Prostate gland (tissue), 2 donors: ENCODE data around the gene BABAM2. TPM values are rescaled to one million over a fixed set of nuclear protein-coding genes. Genes with fewer than 3 reads are reported as not detected.

ENCODE experiments used
- DNase-seq: peaks from one replicate; pipeline ENCODE4 v3.0.0-alpha.2; 2019; ENCODE audit warnings: low spot score
- H3K27ac ChIP-seq, 2 donors: fragments of 200-600 bp; sonication (generic); 2 replicates each; pipeline ENCODE4 v1.5.1; 2017 to 2019
- H3K27me3 ChIP-seq: fragments of 200-600 bp; sonication (generic); replicated peaks from 2 replicates; pipeline ENCODE4 v1.5.1; 2019; ENCODE audit not compliant: insufficient read depth
- H3K36me3 ChIP-seq, 2 donors: fragments of 200-600 bp; sonication (generic); 1 replicate in 1 of 2; 2 replicates in 1 of 2; pipeline versions ENCODE4 v1.5.1 to v1.8.1; 2017 to 2019
- H3K4me1 ChIP-seq: fragments of 200-600 bp; sonication (generic); replicated peaks from 2 replicates; pipeline ENCODE4 v1.5.1; 2019
- H3K4me3 ChIP-seq, 2 donors: fragments of 200-600 bp; sonication (generic); 2 replicates each; pipeline ENCODE4 v1.5.1; 2017 to 2019
- H3K9me3 ChIP-seq: fragments of 200-600 bp; sonication (generic); 2 replicates; pipeline ENCODE4 v1.5.1; 2017
- POLR2A ChIP-seq: fragments of 450-650 bp; IDR thresholded peaks from one replicate; pipeline ENCODE4 v1.6.1; 2016; ENCODE audit warnings: antibody characterized with exemption, mild to moderate bottlenecking
- POLR2AphosphoS5 ChIP-seq: sonication (generic); formaldehyde crosslinking; IDR thresholded peaks from one replicate; pipeline ENCODE4 v1.6.1; 2017; ENCODE audit warnings: antibody characterized with exemption
- WGBS: methylation state at CpG from one replicate; pipeline ENCODE4 v1.1.5; 2018; 5-methylcytosine and 5-hydroxymethylcytosine counted together
- intact Hi-C: fragments of 100-400 bp; cut with DNase I; formaldehyde crosslinking; loops from one replicate; pipeline ENCODE4 v1.14.2; 2022
- total RNA-seq, 2 donors: library from RNA; depleted of rRNA; stranded (reverse); fragments of >200 nt; gene quantifications; one replicate each; pipeline ENCODE4 v1.1.0, GENCODE V29; 2016
- TF ChIP-seq, protein P1 (sequence below), 4 experiments: fragments of 200-600 bp in 2 of 4; fragments of 450-650 bp in 2 of 4; sonication (generic) in 2 of 4; IDR thresholded peaks; 1 replicate in 3 of 4; 2 replicates in 1 of 4; pipeline ENCODE4 v1.5.1; 2016 to 2019; ENCODE audit warnings: antibody characterized with exemption in 4 of 4, mild to moderate bottlenecking in 2 of 4, moderate library complexity in 2 of 4

BABAM2 gene
- total RNA-seq, 2 donors from 2014 or later, result 35.8 to 37.3 TPM

DNA sequence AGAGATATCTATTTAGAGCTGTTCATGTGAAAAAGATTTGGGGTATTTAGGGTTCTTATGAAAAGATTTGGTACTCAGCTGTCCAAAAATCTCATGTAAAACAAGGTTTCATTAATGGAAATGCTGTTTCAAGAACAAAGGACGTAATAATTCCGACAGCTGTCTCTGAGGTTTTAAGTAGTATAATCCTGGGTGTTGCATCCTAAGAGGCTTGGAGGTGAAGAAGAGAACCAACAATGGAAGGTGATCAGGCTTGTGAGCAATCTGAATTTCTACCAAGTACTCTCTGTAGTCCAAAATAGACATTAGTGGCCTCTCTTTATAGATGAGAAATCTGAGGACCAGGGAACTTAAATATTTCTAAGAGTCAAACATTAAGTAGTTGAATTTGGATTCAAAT is 205.1 kb downstream of the BABAM2 start:
- Histone ChIP-seq H3K4me3 (no peak overlapping the region), H3K9me3 (no peaks in the 10 kb centered on the region), H3K27me3 (no peaks in the 10 kb centered on the region), H3K27ac (no peak overlapping the region), H3K4me1 (no peaks in the 10 kb centered on the region), H3K36me3 (no peaks in the 10 kb centered on the region)
- no peak for DNase-seq
- intact Hi-C loops, result no loop called here
- 100% methylated on average over 2 of the region's 2 CpGs for WGBS
- no peak for TF ChIP-seq POLR2A

DNA sequence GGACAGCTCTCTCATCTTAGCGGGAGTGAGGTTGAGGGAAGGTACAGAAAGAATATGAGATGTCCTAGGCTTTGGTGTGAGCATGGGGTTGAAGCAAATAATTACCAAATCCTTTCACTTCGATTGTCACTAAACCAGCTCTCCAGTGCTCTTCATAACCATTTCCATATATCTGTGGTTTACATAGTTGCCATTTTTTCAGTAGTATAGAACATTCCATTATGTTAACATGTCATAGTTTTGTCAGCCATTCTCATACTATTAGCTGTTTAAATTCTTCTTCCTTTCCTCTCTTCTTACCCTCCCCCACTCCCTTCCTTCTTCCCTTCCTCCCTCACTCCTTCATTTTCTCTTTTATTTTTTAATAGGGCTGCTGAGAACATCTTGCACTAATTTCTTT is 205.9 kb downstream of the BABAM2 start:
- Histone ChIP-seq H3K27me3 (no peaks in the 10 kb centered on the region), H3K4me3 (no peak overlapping the region)
- 94% methylated on average over 2 of the region's 2 CpGs for WGBS

DNA sequence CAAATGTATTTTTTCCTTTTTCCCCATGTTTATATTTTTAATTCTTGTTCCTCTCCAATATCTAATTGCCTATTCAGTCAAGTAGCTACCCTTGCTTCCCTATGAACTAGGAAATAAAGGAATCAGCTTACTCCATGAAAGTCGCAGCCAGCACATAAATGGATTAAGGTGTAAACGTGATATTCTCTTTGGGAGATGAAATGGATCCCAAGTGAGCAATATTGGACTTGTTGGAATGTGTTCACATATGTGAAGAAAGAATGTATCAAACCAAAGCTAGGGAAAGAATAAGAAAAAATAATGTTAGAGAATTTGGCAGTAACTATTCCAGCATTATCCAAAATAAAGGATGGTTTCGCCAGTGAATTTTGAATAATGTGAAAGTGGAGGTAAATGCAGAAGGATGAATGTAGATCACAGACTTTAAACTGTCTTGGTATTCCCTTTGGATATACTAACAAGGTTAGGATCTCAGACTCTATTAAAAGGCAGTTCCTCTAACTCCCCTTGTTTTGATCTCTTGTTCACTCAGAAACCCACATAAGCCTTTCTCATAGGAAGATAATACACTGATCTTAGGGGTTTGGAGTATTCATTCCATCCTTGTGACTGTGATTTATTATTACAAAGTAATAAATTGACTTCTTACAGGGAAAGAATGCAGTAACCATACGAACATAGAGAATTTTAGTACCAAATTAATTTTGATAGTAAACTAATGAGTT is 208.1 kb downstream of the BABAM2 start:
- TF ChIP-seq POLR2A (no peak), POLR2AphosphoS5 (no peak)
- TF ChIP-seq, protein P1, sequence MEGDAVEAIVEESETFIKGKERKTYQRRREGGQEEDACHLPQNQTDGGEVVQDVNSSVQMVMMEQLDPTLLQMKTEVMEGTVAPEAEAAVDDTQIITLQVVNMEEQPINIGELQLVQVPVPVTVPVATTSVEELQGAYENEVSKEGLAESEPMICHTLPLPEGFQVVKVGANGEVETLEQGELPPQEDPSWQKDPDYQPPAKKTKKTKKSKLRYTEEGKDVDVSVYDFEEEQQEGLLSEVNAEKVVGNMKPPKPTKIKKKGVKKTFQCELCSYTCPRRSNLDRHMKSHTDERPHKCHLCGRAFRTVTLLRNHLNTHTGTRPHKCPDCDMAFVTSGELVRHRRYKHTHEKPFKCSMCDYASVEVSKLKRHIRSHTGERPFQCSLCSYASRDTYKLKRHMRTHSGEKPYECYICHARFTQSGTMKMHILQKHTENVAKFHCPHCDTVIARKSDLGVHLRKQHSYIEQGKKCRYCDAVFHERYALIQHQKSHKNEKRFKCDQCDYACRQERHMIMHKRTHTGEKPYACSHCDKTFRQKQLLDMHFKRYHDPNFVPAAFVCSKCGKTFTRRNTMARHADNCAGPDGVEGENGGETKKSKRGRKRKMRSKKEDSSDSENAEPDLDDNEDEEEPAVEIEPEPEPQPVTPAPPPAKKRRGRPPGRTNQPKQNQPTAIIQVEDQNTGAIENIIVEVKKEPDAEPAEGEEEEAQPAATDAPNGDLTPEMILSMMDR (IDR thresholded peaks at IDR 0.05), result no peak
- Histone ChIP-seq H3K27me3 (no peaks in the 10 kb centered on the region), H3K36me3 (no peaks in the 10 kb centered on the region), H3K4me3 (no peak overlapping the region), H3K4me1 (no peaks in the 10 kb centered on the region), H3K27ac (no peak overlapping the region), H3K9me3 (no peaks in the 10 kb centered on the region)
- intact Hi-C loops, result no loop called here
- 77% methylated on average over 4 of the region's 4 CpGs for WGBS
- no peak for DNase-seq

More for the DNA sequence above, 205.9 kb downstream of the BABAM2 start:
- no peak for DNase-seq
- Histone ChIP-seq H3K27ac (no peak overlapping the region), H3K9me3 (no peaks in the 10 kb centered on the region), H3K4me1 (no peaks in the 10 kb centered on the region), H3K36me3 (no peaks in the 10 kb centered on the region)
- no peak for TF ChIP-seq POLR2A
- no peak for TF ChIP-seq POLR2AphosphoS5
- TF ChIP-seq, protein P1 (IDR thresholded peaks at IDR 0.05), result no peak
- intact Hi-C loops, result no loop called here

DNA sequence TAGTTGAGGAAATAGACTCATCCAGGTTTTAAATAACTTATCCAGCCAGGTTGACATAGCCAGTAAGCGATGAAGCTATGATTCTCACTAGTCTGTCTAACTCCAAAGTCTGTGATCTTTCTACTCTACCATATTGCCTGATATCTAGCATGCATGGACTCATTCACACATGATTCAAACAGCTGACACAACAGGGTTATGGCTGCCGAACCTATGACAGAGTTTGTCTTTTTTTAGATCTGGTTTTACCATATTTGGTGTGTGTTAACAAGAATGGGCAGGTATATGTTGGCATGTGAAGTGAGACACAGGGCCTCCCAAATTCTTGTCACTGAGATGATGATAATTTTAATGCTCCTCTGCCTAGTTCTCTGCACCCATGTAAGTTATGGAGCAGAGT is 210.6 kb downstream of the BABAM2 start:
- Histone ChIP-seq H3K4me3 (no peak overlapping the region), H3K27ac (no peak overlapping the region), H3K36me3 (no peaks in the 10 kb centered on the region), H3K4me1 (no peaks in the 10 kb centered on the region), H3K9me3 (no peaks in the 10 kb centered on the region), H3K27me3 (no peaks in the 10 kb centered on the region)
- intact Hi-C loops, result no loop called here
- no peak for DNase-seq
- 71% methylated on average over 2 of the region's 2 CpGs for WGBS
- TF ChIP-seq POLR2AphosphoS5 (no peak), POLR2A (no peak)
- TF ChIP-seq, protein P1 (IDR thresholded peaks at IDR 0.05), result no peak

DNA sequence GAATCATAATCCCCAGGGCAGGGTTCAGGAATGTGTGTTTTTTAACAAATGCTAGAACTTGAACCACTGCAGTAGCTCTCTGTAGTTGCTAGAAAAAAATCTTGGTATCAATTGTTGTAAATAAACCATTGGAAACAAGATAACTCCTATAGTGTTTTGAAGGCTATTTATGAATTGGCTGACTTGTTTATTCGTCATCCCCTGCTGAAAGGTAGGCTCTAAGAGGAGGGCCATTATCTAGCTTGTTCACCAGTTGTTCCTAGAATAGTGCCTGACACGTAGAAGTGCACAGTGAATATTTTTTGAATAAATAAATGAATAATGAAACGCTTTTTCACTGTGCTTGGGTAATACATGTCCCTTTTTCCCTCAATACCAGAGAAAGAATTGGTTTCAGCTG is 211.4 kb downstream of the BABAM2 start:
- Histone ChIP-seq H3K4me3 (no peak overlapping the region), H3K27me3 (no peaks in the 10 kb centered on the region), H3K36me3 (no peaks in the 10 kb centered on the region), H3K4me1 (no peaks in the 10 kb centered on the region), H3K9me3 (no peaks in the 10 kb centered on the region), H3K27ac (no peak overlapping the region)
- intact Hi-C loops, result no loop called here
- 64% methylated on average over 3 of the region's 3 CpGs for WGBS
- TF ChIP-seq POLR2A (no peak), POLR2AphosphoS5 (no peak)
- TF ChIP-seq, protein P1 (IDR thresholded peaks at IDR 0.05), result no peak
- DNase-seq, result no peak
